Ishikawa (cell line): ENCODE results near the gene CD247.

Source experiments
- CEBPB ChIP-seq: IDR thresholded peaks from 2 replicates; pipeline ENCODE4 v1.6.1; 2012
- CREB1 ChIP-seq: IDR thresholded peaks from 2 replicates; pipeline ENCODE4 v1.6.1; 2012; ENCODE audit warnings: low read depth
- EGR1 ChIP-seq: IDR thresholded peaks from 2 replicates; pipeline ENCODE4 v1.6.1; 2012
- EP300 ChIP-seq: IDR thresholded peaks from 2 replicates; pipeline ENCODE4 v1.6.1; 2012; ENCODE audit warnings: borderline replicate concordance
- FOXM1 ChIP-seq: IDR thresholded peaks from 2 replicates; pipeline ENCODE4 v1.6.1; 2012; ENCODE audit warnings: low read depth, borderline replicate concordance
- NFIC ChIP-seq: IDR thresholded peaks from 2 replicates; pipeline ENCODE4 v1.6.1; 2012
- RAD21 ChIP-seq: IDR thresholded peaks from 2 replicates; pipeline ENCODE4 v1.6.1; 2012; ENCODE audit warnings: low read depth
- REST ChIP-seq: IDR thresholded peaks from 2 replicates; pipeline ENCODE4 v1.6.1; 2012; ENCODE audit warnings: low read depth, mild to moderate bottlenecking
- TAF1 ChIP-seq: IDR thresholded peaks from 2 replicates; pipeline ENCODE4 v1.6.1; 2012; ENCODE audit warnings: low read depth, mild to moderate bottlenecking
- TCF12 ChIP-seq: IDR thresholded peaks from 2 replicates; pipeline ENCODE4 v1.6.1; 2012; ENCODE audit warnings: low read depth
- TEAD4 ChIP-seq: IDR thresholded peaks from 2 replicates; pipeline ENCODE4 v1.6.1; 2012
- USF1 ChIP-seq: IDR thresholded peaks from 2 replicates; pipeline ENCODE4 v1.6.1; 2012
- YY1 ChIP-seq: IDR thresholded peaks from 2 replicates; pipeline ENCODE4 v1.6.1; 2012; ENCODE audit warnings: low read depth
- ZBTB7A ChIP-seq: IDR thresholded peaks from 2 replicates; pipeline ENCODE4 v1.6.1; 2012; ENCODE audit warnings: low read depth
- TF ChIP-seq, protein P1 (sequence below): IDR thresholded peaks from 2 replicates; pipeline ENCODE4 v1.6.1; 2012

CD247 gene

DNA sequence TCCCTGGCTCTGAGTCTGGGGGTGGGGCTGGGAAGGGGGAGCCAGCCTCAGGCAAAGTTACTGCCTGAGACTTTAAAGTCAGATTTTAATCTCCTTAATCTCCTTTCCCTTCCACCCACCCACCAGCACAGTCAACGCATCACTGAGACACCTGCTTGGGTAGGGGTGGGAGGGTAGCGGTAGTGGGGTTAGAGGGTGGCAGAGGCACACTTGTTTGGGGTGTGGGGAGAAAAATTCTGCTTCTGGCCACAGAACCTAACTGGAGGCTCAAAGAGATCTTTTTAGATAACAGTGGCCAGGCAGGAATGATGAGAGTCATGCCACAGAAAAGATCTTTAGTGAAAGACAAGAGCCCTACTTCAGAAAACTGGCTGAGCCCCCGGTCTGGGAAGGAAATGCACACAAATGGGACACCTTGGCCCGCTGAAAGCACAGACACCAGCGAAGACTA, 44.1 kb downstream of the CD247 start:
- TF ChIP-seq ZBTB7A (no peak), REST (no peak), TEAD4 (no peak), RAD21 (no peak), CREB1 (no peak), USF1 (no peak), NFIC (no peak), FOXM1 (no peak), TAF1 (no peak)
- TF ChIP-seq, protein P1, sequence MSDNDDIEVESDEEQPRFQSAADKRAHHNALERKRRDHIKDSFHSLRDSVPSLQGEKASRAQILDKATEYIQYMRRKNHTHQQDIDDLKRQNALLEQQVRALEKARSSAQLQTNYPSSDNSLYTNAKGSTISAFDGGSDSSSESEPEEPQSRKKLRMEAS = no peak

- TF ChIP-seq TCF12 (no peak), CREB1 (no peak), FOXM1 (no peak), EGR1 (no peak), YY1 (no peak), TAF1 (no peak), NFIC (no peak), RAD21 (no peak), TEAD4 (no peak), ZBTB7A (no peak), CEBPB (no peak), USF1 (no peak), REST (no peak), EP300 (no peak)
- TF ChIP-seq, protein P1 = no peak
These were observed 44.6 kb downstream of the CD247 start for GRCh38 chr1:167473761-167474160.

DNA sequence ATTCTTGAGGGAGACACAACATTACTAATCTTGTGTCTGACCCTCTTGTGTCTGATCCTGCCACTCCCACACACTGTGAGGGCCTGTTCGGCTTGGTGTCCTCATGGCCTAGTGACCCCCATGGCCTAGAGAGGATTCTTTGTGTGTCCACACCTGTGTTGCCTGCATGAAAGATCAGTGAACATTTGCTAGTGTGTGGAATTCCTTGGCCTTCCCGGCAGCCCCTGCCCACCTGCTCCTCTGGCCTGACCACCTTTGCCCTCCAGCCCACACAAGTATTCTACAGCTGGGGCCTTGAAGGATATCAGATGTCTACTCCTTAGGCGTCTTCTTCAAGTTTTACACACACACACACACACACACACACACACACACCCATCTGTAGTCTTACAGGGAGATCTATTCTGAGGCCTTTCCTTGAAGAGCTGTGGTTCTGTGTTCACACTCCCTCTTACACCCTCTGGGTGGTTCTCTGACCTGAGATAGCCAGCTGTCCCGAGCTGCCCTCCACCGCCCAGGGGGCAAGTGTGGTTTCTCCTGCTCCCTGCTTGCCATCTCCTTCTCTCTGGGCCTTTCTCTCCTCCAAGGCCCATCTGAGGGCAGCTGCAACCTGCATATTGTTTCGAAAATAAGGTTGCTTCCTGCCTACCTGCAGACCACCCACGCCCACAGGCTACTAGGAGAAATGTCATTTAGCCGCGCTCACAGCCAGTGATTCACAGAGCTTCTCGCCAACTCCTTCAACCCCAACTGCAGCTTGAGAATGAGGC, 45.4 kb downstream of the CD247 start:
- no peak for TF ChIP-seq TCF12

DNA sequence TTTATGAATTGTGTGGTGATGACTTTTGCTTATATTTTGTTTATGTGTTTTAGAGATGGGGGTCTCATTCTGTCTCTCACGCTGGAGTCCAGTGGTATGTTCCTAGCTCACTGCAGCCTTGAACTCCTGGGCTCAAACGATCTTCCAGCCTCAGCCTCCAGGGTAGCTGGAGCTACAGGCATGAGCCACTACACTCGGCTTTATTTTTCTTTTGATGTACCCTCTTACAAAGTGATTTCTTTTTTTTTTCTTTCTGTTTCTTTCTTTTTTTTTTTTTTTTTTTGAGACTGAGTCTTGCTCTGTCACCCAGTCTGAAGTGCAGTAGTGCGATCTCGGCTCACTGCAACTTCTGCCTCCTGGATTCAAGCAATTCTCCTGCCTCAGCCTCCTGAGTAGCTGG, 46.8 kb downstream of the CD247 start:
- TF ChIP-seq RAD21 = no peak
- TF ChIP-seq NFIC = no peak
- no peak for TF ChIP-seq CEBPB
- TF ChIP-seq, protein P1 = no peak
- no peak for TF ChIP-seq EP300
- no peak for TF ChIP-seq EGR1
- TF ChIP-seq TEAD4 = no peak
- TF ChIP-seq USF1 = no peak
- no peak for TF ChIP-seq YY1
- TF ChIP-seq CREB1 = no peak

DNA sequence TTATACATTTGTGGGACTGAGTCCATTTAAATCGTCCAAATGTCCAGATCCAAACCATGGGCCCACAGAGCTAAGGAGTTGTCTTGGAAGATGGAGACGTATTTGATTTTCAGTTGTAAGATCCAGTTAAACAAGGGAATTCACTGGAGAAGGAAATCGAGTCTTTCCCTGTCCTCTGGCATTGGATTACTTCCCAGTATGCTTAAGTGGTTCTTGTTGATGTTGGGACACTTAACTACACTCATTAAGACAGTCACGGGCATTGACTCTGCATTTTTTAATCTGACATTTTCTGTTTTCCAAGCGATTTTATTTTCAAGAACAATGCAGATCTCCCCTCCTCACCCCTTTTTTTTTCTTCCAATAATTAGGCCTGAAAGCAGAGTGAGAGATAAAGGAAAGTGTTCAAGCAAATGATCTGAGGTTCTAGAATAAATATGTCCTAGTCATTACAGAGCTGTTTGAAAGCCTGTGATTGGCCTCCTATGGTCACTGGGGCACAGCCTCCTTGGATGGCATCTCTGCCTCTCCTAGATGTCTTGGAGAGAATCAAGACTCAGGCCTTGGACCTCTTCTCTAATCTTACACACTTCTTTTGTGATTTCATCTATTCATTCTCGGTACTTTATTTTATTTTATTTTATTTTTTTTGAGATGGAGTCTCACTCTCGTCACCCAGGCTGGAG, 48.9 kb downstream of the CD247 start:
- TF ChIP-seq NFIC (no peak), TCF12 (no peak)
